GM12878 (cell line): Measurements from ENCODE around the gene COL6A3. TPM values are rescaled to one million over a fixed set of nuclear protein-coding genes. Genes with fewer than 3 reads are reported as not detected.

Experiments
- ATAC-seq: fragments of 200-7000 bp; cut with Tn5 transposase; 3 replicates; pipeline ENCODE4 v1.9.1; 2020; ENCODE audit warnings: mild to moderate bottlenecking, moderate library complexity
- BruUV-seq: library from RNA; stranded (reverse); fragments of 400-500 nt; replicated peaks from 2 replicates; lab custom pipeline; 2021; lab: Mats Ljungman, UMichigan
- CTCF ChIA-PET: fragments of 300-600 bp; sonication (Branson Sonifier 250); formaldehyde crosslinking; extraction: SDS; loops from one replicate; lab custom pipeline; 2021; ENCODE audit warnings: inconsistent platforms; lab: Yijun Ruan, JAX
- POLR2A ChIA-PET: fragments of 350-600 bp; formaldehyde crosslinking; extraction: SDS; loops from one replicate; lab custom pipeline; 2021; ENCODE audit warnings: inconsistent platforms; lab: Charles Lee
- RAD21 ChIA-PET: fragments of 300-600 bp; sonication (Branson Sonifier 250); formaldehyde crosslinking; loops from one replicate; lab custom pipeline; 2023; ENCODE audit warnings: antibody characterized with exemption; ENCODE audit not compliant: unreplicated experiment; lab: Charles Lee
- SMC1A ChIA-PET: fragments of 300-600 bp; sonication (Branson Sonifier 250); formaldehyde crosslinking; loops from one replicate; lab custom pipeline; 2023; ENCODE audit not compliant: unreplicated experiment, uncharacterized antibody; lab: Charles Lee
- DNase-seq: peaks from one replicate; pipeline ENCODE4 v3.0.0-alpha.2; 2011; ENCODE audit warnings: low read depth, low spot score
- FAIRE-seq: peaks from 3 replicates; lab custom pipeline; 2011; peaks lifted over from hg19 to GRCh38; lab: Jason Lieb, UNC
- H2AFZ ChIP-seq: 2 replicates; pipeline ENCODE4 v1.6.0; 2011; ENCODE audit warnings: low read depth, low read length, control low read depth; ENCODE audit not compliant: control insufficient read depth
- H3K27ac ChIP-seq: 2 replicates; pipeline ENCODE4 v1.5.1; 2011; ENCODE audit warnings: control low read depth; ENCODE audit not compliant: control insufficient read depth, insufficient read depth
- H3K27me3 ChIP-seq, 2 experiments: replicated peaks in 1 of 2; 2 replicates each; pipeline versions ENCODE4 v1.6.0 to v1.6.1; 2011; ENCODE audit warnings: low read length in 1 of 2; ENCODE audit not compliant: control insufficient read depth in 2 of 2, insufficient read depth in 2 of 2
- H3K36me3 ChIP-seq, 2 experiments: 2 replicates each; pipeline ENCODE4 v1.5.1; 2011; ENCODE audit warnings: low read length in 1 of 2; ENCODE audit not compliant: control insufficient read depth in 2 of 2, insufficient read depth in 2 of 2
- H3K4me1 ChIP-seq: 2 replicates; pipeline ENCODE4 v1.6.1; 2011; ENCODE audit warnings: mild to moderate bottlenecking, low read length, moderate library complexity, mixed read lengths; ENCODE audit not compliant: control insufficient read depth, insufficient read depth
- H3K4me2 ChIP-seq: 2 replicates; pipeline ENCODE4 v1.6.0; 2011; ENCODE audit warnings: control low read depth; ENCODE audit not compliant: control insufficient read depth, insufficient read depth
- H3K4me3 ChIP-seq: fragments of 200-600 bp; sonication (generic); 2 replicates; pipeline ENCODE4 v1.5.1; 2016
- H3K79me2 ChIP-seq: 2 replicates; pipeline ENCODE4 v1.6.0; 2011; ENCODE audit warnings: low read length; ENCODE audit not compliant: control insufficient read depth, insufficient read depth
- H3K9ac ChIP-seq: 2 replicates; pipeline ENCODE4 v1.8.0; 2011; ENCODE audit warnings: low read length, control low read depth, mixed read lengths; ENCODE audit not compliant: control insufficient read depth, insufficient read depth
- H3K9me3 ChIP-seq: replicated peaks from 3 replicates; pipeline ENCODE4 v1.5.1; 2011; ENCODE audit warnings: mild to moderate bottlenecking, low read length; ENCODE audit not compliant: control insufficient read depth, insufficient read depth
- H4K20me1 ChIP-seq: 2 replicates; pipeline ENCODE4 v1.6.0; 2011; ENCODE audit not compliant: control insufficient read depth, insufficient read depth
- BHLHE40 ChIP-seq, 2 experiments: fragments of 450-650 bp in 1 of 2; IDR thresholded peaks; 2 replicates each; pipeline ENCODE4 v1.6.1; 2011 to 2017; ENCODE audit warnings: low read depth in 2 of 2, borderline replicate concordance in 1 of 2, improper control_type of control experiment in 1 of 2, low read length in 1 of 2, mild to moderate bottlenecking in 1 of 2
- CEBPB ChIP-seq, 2 experiments: fragments of 150-350 bp in 1 of 2; IDR thresholded peaks; 2 replicates each; pipeline ENCODE4 v1.6.1; 2012 to 2014; ENCODE audit warnings: low read depth in 2 of 2, low read length in 2 of 2, borderline replicate concordance in 1 of 2, inconsistent platforms in 1 of 2
- CREB1 ChIP-seq: IDR thresholded peaks from 2 replicates; pipeline ENCODE4 v1.6.1; 2012; ENCODE audit warnings: low read depth, mild to moderate bottlenecking, inconsistent platforms
- MEF2B ChIP-seq: fragments of 450-650 bp; IDR thresholded peaks from 2 replicates; pipeline ENCODE4 v1.6.1; 2018; ENCODE audit warnings: mild to moderate bottlenecking, moderate library complexity; ENCODE audit not compliant: partially characterized antibody, poor library complexity, severe bottlenecking
- MTA3 ChIP-seq: IDR thresholded peaks from 2 replicates; pipeline ENCODE4 v1.6.1; 2012; ENCODE audit warnings: low read length, inconsistent platforms, borderline replicate concordance
- MXI1 ChIP-seq: fragments of 150-350 bp; IDR thresholded peaks from 2 replicates; pipeline ENCODE4 v1.6.1; 2011; ENCODE audit warnings: low read depth, mild to moderate bottlenecking, inconsistent platforms, low read length, improper control_type of control experiment
- NFXL1 ChIP-seq: fragments of 450-650 bp; IDR thresholded peaks from 2 replicates; pipeline ENCODE4 v1.6.1; 2017; ENCODE audit warnings: antibody characterized with exemption, mild to moderate bottlenecking, borderline replicate concordance
- POLR2A ChIP-seq: IDR thresholded peaks from 2 replicates; pipeline ENCODE4 v1.6.1; 2011; ENCODE audit warnings: low read depth, mild to moderate bottlenecking, low read length
- POU2F2 ChIP-seq: IDR thresholded peaks from 3 replicates; pipeline ENCODE4 v1.6.1; 2011; ENCODE audit warnings: low read depth, mild to moderate bottlenecking, low read length, borderline replicate concordance
- RAD21 ChIP-seq: IDR thresholded peaks from 2 replicates; pipeline ENCODE4 v1.6.1; 2011; ENCODE audit warnings: mild to moderate bottlenecking, low read depth, low read length, moderate library complexity; ENCODE audit not compliant: insufficient read depth
- SMC3 ChIP-seq: IDR thresholded peaks from 2 replicates; pipeline ENCODE4 v1.6.1; 2011; ENCODE audit warnings: low read length, improper control_type of control experiment, borderline replicate concordance
- SP1 ChIP-seq: IDR thresholded peaks from one replicate; pipeline ENCODE4 v1.6.1; 2011; ENCODE audit warnings: low read depth, low read length
- SPI1 ChIP-seq: IDR thresholded peaks from 2 replicates; pipeline ENCODE4 v1.6.1; 2011; ENCODE audit warnings: low read depth, mild to moderate bottlenecking, low read length, moderate library complexity, borderline replicate concordance; ENCODE audit not compliant: insufficient read depth
- SRF ChIP-seq, 2 experiments: IDR thresholded peaks; 2 replicates each; pipeline ENCODE4 v1.6.1; 2011; ENCODE audit warnings: low read depth in 2 of 2, low read length in 2 of 2, mild to moderate bottlenecking in 1 of 2, moderate library complexity in 1 of 2
- TCF12 ChIP-seq: IDR thresholded peaks from 2 replicates; pipeline ENCODE4 v1.6.1; 2011; ENCODE audit warnings: low read depth, mild to moderate bottlenecking, low read length
- TCF3 ChIP-seq: IDR thresholded peaks from 2 replicates; pipeline ENCODE4 v1.6.1; 2012; ENCODE audit warnings: low read depth, mild to moderate bottlenecking, low read length, borderline replicate concordance; ENCODE audit not compliant: insufficient read depth
- YY1 ChIP-seq: IDR thresholded peaks from 2 replicates; pipeline ENCODE4 v1.6.1; 2011; ENCODE audit warnings: low read depth, mild to moderate bottlenecking, low read length
- ZNF622 ChIP-seq: fragments of 450-650 bp; IDR thresholded peaks from 2 replicates; pipeline ENCODE4 v1.6.1; 2017; ENCODE audit warnings: mild to moderate bottlenecking, inconsistent platforms
- WGBS: methylation state at CpG from one replicate; pipeline ENCODE4 v1.1.6; 2016; ENCODE audit warnings: low lambda C conversion rate; ENCODE audit not compliant: insufficient replicate concordance, insufficient coverage; ENCODE audit errors: missing lambda C conversion rate; 5-methylcytosine and 5-hydroxymethylcytosine counted together
- in situ Hi-C: fragments of 300-500 bp; cut with MboI; formaldehyde crosslinking; loops from 9 replicates; pipeline ENCODE4 v1.14.3; 2018; ENCODE audit warnings: mixed read lengths
- intact Hi-C: fragments of 100-400 bp; cut with micrococcal nuclease; formaldehyde crosslinking; loops from one replicate; pipeline ENCODE4 v1.14.2; 2022; ENCODE audit not compliant: unreplicated experiment
- polyA plus RNA-seq, 11 experiments: library from polyadenylated mRNA; depleted of rRNA in 4 of 11; unstranded in 6 of 11; stranded (reverse) in 5 of 11; fragments of >200 nt; fragmentation: Nextera tagmentation in 4 of 11; fragmentation: Illumina TruSeq in 1 of 11; extraction: Ambion mirVana in 4 of 11; extraction: Trizol in 1 of 11; gene quantifications; 1 replicate in 1 of 11; 2 replicates in 10 of 11; pipeline versions ENCODE4 v1.2.1 to v1.2.3, GENCODE V29; 2011 to 2016; ENCODE audit warnings: inconsistent platforms in 2 of 11, missing spikeins in 2 of 11, low read depth in 1 of 11
- total RNA-seq, 4 experiments: library from RNA; depleted of rRNA in 3 of 4; stranded (reverse); fragments of >200 nt in 3 of 4; fragmentation: Illumina TruSeq in 1 of 4; extraction: Trizol in 1 of 4; gene quantifications; 2 replicates each; pipeline versions ENCODE4 v1.2.1 to v1.2.3, GENCODE V29; 2013 to 2021
- TF ChIP-seq, protein P1 (sequence below), 3 experiments: IDR thresholded peaks in 2 of 3; conservative IDR thresholded peaks in 1 of 3; 2 replicates each; pipeline ENCODE4 v1.5.1; 2011; ENCODE audit warnings: low read depth in 3 of 3, low read length in 3 of 3, mild to moderate bottlenecking in 3 of 3, control low read depth in 2 of 3, moderate library complexity in 2 of 3, inconsistent platforms in 1 of 3, mixed read lengths in 1 of 3; ENCODE audit not compliant: control insufficient read depth in 2 of 3, insufficient read depth in 1 of 3; ENCODE audit errors: extremely low read depth in 1 of 3
- TF ChIP-seq, protein P2 (sequence below): IDR thresholded peaks from 2 replicates; pipeline ENCODE4 v1.6.1; 2011; ENCODE audit warnings: mild to moderate bottlenecking, low read depth, low read length, moderate library complexity; ENCODE audit not compliant: insufficient replicate concordance

COL6A3 gene
- total and polyA plus RNA-seq, 10 of the 15 experiments (the other 5 are each of a cell fraction or from before 2014, with no cell fraction given) = 0.01 to 0.51 (median 0.09) TPM; not detected in 4

DNA sequence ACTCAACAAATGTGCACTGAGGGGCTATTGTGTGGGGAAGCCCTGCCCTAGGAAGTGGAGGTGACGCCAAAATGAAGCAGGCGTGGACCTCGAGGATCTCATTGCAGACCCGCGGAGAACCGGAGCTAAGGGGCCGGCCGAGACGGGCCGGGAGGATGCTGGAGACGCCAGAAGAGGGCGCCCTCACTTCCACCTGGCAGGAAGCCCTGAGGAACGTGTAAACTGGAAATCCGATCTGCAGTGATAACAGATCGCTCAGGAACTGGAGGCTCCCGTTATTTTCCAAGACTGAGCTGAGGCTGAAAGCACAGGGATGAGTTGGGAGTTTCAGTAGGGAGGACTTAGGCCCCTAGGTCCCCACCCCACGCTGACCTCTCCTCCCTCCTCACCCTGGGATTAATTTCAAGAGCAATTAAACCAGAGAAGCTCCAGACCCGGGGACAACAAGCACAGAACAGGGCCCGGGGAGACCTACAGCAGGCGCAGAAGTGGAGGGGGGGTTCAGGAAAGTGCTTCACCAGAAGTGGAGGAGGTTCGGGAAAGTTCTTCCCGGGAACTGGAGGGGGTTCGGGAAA, 7.7 kb upstream of the COL6A3 start:
- ATAC-seq = peak; percentile 83
- DNase-seq = no peak
- ChIA-PET POLR2A (no interaction called here), RAD21 (interaction anchor here (0.6 to 4.0 kb wide), 5 partner anchors 12 to 336 kb away, joined by 3 to 32 read pairs (median 3); partner anchors contain the start of gene COPS8), SMC1A (interaction anchor here (0.6 to 3.0 kb wide), 8 partner anchors 11 to 421 kb away, joined by 3 to 13 read pairs (median 5); no protein-coding TSS in a partner anchor), CTCF (interaction anchor here (0.6 to 4.6 kb wide), 30 partner anchors 8 to 957 kb away, joined by 3 to 70 read pairs (median 4); no protein-coding TSS in a partner anchor)
- FAIRE-seq = peak; percentile 75
- Histone ChIP-seq H4K20me1 (no peaks in the 10 kb centered on the region), H3K9ac (no peak overlapping the region), H3K4me2 (no peak overlapping the region), H3K4me1 (no peaks in the 10 kb centered on the region), H3K36me3 (no peaks in the 10 kb centered on the region), H3K27me3 (peaks cover 0 to 2% of the 10 kb centered on the region in 2 experiments; a peak in 3 of 4 replicates), H3K4me3 (no peak overlapping the region), H3K27ac (no peak overlapping the region), H3K79me2 (no peaks in the 10 kb centered on the region), H3K9me3 (no peaks in the 10 kb centered on the region), H2AFZ (peak overlapping the region; percentile 61)
- in situ Hi-C loops (no loop called here), intact Hi-C loops (loop anchor here (2.0 to 5.0 kb wide), 2 partner anchors 53 to 151 kb away; no protein-coding TSS in a partner anchor)
- 17% methylated on average over 23 of the region's 23 CpGs for WGBS
- BruUV-seq = no TSS peak
- TF ChIP-seq SMC3 = peak; percentile 80
- TF ChIP-seq RAD21 = peak; percentile 56
- TF ChIP-seq POU2F2 = peak; percentile 11; the same call in 1 of the 3 replicates
- TF ChIP-seq TCF3 = peak; percentile 33; the same call in 1 of the 2 replicates
- TF ChIP-seq, protein P1, sequence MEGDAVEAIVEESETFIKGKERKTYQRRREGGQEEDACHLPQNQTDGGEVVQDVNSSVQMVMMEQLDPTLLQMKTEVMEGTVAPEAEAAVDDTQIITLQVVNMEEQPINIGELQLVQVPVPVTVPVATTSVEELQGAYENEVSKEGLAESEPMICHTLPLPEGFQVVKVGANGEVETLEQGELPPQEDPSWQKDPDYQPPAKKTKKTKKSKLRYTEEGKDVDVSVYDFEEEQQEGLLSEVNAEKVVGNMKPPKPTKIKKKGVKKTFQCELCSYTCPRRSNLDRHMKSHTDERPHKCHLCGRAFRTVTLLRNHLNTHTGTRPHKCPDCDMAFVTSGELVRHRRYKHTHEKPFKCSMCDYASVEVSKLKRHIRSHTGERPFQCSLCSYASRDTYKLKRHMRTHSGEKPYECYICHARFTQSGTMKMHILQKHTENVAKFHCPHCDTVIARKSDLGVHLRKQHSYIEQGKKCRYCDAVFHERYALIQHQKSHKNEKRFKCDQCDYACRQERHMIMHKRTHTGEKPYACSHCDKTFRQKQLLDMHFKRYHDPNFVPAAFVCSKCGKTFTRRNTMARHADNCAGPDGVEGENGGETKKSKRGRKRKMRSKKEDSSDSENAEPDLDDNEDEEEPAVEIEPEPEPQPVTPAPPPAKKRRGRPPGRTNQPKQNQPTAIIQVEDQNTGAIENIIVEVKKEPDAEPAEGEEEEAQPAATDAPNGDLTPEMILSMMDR (IDR thresholded peaks at IDR 0.05 in 2 of 3, conservative IDR thresholded peaks at IDR 0.05 in 1 of 3; ENCODE audit: control insufficient read depth in 2 of 3, extremely low read depth in 1 of 3, insufficient read depth in 1 of 3, low read depth in 3 of 3, low read length in 3 of 3) = peak; percentile 63 to 84 (median 70)
- TF ChIP-seq MTA3 = no peak
- TF ChIP-seq POLR2A = no peak
- TF ChIP-seq YY1 = 0 out of 2 replicates have a peak, but pooled peaks have one; percentile 40
- no peak for TF ChIP-seq SP1
- TF ChIP-seq BHLHE40 (IDR thresholded peaks at IDR 0.05; ENCODE audit: borderline replicate concordance in 1 of 2, low read depth in 2 of 2, low read length in 1 of 2) = no peak
- TF ChIP-seq SPI1 = no peak
- no peak for TF ChIP-seq SRF (IDR thresholded peaks at IDR 0.05; ENCODE audit: low read depth in 2 of 2, low read length in 2 of 2)
- 0 out of 2 replicates have a peak, but pooled peaks have one; percentile 42 for TF ChIP-seq TCF12
- no peak for TF ChIP-seq MEF2B
- TF ChIP-seq CREB1 = no peak
- no peak for TF ChIP-seq NFXL1
- no peak for TF ChIP-seq MXI1
- TF ChIP-seq CEBPB (IDR thresholded peaks at IDR 0.05; ENCODE audit: borderline replicate concordance in 1 of 2, low read depth in 2 of 2, low read length in 2 of 2) = no peak
- TF ChIP-seq, protein P2, sequence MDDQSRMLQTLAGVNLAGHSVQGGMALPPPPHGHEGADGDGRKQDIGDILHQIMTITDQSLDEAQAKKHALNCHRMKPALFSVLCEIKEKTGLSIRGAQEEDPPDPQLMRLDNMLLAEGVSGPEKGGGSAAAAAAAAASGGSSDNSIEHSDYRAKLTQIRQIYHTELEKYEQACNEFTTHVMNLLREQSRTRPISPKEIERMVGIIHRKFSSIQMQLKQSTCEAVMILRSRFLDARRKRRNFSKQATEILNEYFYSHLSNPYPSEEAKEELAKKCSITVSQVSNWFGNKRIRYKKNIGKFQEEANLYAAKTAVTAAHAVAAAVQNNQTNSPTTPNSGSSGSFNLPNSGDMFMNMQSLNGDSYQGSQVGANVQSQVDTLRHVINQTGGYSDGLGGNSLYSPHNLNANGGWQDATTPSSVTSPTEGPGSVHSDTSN = no peak
- TF ChIP-seq ZNF622 = no peak
